OCI-M1 (cell line): Measurements from ENCODE around the gene CFAP97D2.
"Not testable (repeated sequence)": the region's sequence is repeated elsewhere in the genome, so short reads cannot be mapped to it uniquely, and the experiment has no call there.

Source experiments
- DNase-seq: peaks from one replicate; lab custom pipeline; 2025; lab: John Stamatoyannopoulos, UW

CFAP97D2 gene

DNA sequence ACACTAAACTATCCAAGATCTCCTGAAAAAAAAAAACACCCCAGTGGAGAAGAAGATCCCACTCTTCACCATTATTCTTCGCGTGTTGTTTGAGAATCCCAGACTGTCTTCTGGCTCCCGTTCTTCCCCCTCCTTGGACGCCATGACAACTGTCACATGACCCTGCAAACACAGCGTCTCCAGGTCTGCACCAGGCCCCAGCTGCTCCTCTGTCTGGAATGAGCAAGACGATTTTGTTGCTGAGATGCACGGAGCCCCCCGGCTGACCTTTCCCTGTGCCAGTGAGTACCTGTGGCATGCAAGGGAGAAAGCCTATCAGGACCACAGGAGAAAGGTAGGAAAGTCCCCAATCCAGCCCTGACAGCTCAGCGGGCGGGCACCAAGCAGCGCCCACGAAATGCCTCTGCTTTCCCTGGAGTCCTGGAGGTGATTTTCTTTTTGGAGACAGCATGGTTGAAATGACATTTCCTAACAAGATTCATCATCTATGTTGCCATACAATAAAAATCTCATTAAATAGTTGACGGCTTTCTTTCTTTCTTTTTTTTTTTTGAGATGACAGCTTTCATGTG is at the start of gene CFAP97D2:
Gene CFAP97D2 (plus strand): TSS at position 171 of the 572 bp plus-strand sequence. CDS start 74 bp downstream, at position 245.
- DNase-seq, result no peak

GRCh38 chr13:114129649-114130062 is 49.4 kb upstream of the CFAP97D2 start:
- DNase-seq, result no peak

DNA sequence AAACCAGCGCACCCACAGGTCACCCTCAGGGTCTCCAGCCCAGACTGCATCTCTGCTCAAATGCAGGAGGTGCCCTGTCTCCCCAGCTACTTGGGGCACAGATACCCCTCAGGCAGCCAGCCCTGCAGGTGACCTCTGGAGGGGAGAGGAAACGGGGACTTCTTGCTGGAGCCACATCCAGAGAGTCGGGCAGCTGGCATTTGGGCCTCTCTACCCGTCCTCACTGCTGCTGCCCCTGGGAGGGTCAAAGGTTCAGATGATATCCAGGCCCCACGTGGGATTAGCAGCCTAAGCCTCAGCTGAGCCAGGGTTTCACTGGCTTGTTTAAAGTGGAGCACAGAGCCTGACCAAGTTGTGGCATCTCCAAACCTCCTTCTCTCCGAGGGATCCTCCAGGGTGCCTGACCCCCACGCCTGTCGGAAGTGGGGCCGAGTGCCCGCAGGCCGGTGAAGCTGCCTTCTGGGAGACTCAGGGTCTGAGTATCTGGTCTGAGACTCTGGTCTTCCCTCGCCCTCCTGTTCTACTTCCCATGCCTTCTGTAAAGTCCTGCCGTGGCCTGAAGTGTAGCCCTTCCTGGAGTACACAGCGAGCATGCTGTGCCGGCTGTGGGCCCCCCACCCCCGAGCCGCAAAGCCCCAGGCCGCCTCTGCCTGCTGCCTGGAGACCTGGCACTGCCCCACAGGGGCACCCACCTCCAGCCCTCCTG is 48.8 kb upstream of the CFAP97D2 start:
- no peak for DNase-seq

DNA sequence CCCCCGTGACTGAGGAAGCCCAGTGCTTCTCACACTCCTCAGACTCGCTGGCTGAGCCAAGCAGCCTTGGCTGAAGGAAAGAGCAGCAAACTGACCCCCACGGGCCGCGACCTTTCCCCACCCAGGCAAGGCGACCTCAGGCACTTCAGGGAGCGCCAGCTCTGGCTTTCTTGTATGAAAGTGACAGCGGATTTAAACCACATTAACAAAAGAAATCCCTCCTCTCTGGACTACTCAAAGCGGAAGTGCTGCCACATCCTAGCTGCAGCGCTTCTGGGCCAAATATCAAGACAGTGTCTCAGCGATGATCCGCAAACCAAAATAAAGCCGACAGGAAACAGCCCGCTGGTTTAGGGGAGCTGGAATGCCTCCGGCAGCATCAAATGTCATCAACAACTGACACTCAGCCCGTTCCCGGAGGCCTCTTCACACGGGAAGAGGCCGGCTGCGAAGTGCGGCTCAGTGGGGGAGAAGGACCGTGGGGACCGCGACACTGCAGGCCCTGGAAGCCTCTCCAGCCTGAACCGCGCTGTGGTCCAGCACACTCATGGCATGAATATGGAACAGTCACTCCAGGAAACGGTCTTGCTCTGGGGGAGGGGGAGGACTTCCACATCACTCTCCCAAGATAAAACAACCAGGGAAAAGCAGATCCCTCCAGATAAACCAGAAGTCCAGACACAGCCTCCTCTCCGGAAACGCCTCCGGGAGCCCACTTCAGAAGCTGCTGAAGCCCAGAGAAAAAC is 48.0 kb upstream of the CFAP97D2 start:
- DNase-seq, result peak; percentile 71

GRCh38 chr13:114131583-114132418 is 47.3 kb upstream of the CFAP97D2 start:
- DNase-seq, result peak; percentile 40

GRCh38 chr13:114132419-114133121 is 46.5 kb upstream of the CFAP97D2 start, which contains the start of gene RASA3:
TSS of gene RASA3 (minus strand) at chr13:114132623. CDS start at chr13:114132489, 134 bp downstream.
- DNase-seq, result peak; percentile 82

DNA sequence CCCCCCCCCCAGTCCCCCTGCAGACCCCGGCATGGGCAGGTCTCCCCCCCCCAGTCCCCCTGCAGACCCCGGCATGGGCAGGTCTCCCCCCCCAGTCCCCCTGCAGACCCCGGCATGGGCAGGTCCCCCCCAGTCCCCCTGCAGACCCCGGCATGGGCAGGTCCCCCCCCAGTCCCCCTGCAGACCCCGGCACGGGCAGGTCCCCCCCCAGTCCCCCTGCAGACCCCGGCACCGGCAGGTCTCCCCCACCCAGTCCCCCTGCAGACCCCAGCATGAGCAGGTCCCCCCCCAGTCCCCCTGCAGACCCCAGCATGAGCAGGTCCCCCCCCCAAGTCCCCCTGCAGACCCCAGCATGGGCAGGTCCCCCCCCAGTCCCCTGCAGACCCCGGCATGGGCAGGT is 45.9 kb upstream of the CFAP97D2 start:
- DNase-seq, result not testable (repeated sequence)

DNA sequence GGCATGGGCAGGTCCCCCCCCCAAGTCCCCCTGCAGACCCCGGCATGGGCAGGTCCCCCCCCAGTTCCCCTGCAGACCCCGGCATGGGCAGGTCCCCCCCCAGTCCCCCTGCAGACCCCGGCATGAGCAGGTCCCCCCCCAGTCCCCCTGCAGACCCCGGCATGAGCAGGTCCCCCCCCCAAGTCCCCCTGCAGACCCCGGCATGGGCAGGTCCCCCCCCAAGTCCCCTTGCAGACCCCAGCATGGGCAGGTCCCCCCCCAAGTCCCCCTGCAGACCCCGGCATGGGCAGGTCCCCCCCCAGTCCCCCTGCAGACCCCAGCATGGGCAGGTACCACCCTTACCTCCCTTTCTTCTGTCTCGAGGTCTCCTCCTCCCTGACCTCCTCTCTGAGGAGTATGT is 45.5 kb upstream of the CFAP97D2 start:
- DNase-seq, result not testable (repeated sequence)

DNA sequence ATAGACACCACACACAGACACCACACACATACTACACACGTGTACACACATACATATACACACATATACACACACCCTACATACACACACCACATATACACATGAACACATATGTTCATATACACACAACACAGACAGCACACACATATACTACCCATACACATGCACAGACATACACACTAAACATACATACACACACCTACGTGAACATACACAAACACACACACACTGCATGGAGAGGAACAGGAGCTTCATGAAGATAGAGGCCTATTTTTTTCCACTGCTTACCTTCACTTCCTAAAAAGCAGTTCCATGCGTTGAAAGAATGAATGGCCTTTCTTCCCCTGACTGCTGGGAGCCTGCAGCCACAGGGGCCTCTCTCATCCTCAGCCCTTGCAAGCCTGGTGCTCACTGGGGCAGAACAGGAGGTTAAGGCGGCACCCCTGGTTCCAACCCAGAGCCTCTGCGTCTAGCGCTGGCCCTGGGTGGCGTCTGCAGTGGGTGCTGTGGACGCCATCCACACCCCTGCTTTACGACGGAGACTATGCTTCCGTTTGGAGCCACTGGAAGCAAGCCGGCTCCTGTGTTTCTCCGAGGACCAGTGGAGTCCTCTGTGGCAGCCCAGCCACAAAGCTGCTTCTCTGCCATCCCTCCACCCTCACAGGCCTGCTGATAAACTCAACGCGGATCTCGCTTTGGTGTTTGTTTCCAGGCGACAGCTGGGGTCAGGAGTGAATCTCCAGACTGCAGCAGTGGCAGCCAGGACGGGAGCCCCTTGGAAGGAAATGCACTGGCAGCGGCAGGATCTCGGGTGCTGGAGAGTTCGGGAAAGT is 44.7 kb upstream of the CFAP97D2 start:
- no peak for DNase-seq

DNA sequence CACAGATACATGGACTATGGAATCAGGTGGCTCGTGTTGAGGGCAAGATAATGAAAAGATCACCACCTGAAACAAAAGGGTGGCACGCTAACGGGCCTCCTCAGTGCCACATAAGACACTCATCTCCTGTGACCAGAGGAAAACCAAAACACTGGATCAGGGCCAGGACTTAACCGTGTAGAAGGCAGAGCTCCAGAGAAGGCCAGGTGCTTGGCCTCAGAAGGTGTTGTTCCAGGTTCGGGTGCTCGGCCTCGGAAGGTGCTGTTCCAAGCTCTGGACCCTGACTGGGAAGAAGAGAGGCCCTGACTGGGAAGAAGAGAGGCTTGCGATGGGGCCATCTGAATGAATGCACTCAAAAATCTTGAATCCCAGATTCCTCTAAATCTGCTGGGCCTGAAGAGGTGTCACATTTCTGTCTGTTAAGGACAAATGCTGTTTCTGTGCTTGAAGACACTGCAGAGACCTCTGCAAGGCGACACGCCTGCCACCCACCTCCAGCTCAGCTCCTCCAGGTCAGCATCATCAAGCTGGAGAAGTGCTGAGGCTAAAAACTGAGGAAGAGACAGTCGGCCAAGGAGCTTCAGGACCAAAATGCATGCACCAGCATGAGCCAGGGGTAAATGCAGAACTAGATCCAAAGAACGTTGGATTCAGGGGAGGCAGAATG is 44.0 kb upstream of the CFAP97D2 start:
- DNase-seq, result no peak

DNA sequence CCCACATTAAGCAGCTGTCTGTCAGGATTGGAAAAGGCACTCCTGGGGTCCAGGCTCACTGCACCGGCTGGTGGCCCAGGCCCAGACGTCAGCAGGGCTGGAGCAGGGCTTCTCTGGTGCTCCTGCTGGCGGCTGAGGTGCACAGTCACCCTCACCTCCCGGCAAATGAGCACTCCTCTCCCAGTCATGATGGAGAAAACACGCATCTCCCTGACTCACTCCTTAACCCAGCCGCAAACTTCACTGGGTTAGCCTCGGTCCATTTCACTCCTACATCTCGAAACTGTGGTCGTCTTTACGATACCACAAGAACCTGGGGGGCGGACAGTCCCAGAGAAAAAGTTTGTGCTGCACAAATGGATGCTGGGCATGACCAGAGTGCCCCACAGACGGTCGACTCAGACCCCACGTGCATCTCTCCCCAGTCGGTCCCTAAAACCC is 43.3 kb upstream of the CFAP97D2 start:
- DNase-seq, result no peak

DNA sequence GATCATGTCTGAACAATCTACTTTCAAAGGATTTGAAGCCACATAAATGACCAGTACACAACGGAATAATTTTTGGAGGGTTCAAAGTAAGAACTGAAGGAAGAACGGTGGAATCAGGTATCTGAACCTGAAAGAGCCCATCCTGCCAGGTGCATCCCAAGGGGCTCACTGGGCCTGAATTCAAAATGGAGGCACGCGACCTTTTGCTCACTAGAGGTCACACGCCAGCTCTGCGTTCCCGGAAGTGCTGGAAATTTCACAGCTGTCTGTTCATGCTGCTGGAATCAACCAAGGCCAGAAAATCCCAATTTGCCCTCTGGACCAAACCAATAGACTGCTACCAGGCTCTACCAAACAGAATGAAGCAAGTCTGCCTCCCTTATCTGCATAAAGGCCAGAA is 42.5 kb upstream of the CFAP97D2 start:
- DNase-seq, result no peak

DNA sequence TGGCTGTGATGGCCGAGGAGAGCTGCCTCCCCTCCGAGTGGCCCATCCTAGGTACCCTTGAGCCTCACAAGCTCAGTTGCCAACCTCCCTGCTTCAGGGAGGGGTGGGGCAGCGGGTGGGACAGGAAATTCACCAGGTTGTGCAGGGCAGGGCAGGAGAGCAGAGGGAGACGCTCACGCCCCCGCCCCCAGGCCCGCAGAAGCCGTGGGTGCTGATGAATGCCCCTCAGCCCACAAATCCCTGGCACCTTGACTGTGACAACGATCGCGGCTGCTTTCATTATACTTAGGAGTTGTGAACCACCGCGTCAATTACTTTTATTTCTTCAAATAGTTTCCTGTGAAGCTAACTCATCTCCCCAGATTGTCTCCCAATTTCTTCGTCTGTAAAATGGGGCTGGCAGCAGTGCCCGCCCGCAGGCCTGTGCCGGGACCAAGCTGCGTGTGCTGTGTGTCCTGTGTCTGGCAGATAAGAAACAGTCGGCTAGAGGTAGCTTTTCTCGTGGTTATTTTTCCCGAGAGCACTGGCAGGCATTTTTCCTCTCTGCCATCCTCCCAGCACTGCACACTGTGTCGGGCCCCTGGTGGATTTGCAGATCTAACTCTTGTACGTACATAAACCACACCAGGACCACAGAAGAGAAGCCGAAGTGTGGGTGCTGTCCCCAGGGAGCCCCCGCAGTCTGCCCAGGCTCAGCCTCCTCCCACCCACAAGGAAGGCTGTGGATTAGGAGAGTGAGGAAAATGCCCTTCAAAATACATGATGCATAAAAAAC is 38.7 kb upstream of the CFAP97D2 start:
- peak; percentile 49 for DNase-seq

DNA sequence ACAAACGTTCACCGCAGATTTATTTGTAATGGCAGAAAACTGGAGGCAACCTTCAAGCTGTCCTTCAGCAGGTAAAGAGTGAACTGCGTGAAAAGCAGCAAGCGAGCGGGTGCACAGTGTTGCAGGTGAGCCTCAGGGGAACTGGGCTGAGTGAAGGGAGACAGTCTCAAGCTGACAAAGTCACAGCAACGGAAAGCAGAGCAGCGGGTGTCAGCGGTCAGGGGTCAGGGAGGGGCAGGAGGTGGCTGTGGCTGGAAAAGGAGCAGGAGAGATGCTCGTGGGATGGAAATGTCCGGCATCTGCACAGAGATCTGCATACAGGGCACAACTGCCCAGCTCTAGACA is 38.2 kb upstream of the CFAP97D2 start:
- peak; percentile 29 for DNase-seq

DNA sequence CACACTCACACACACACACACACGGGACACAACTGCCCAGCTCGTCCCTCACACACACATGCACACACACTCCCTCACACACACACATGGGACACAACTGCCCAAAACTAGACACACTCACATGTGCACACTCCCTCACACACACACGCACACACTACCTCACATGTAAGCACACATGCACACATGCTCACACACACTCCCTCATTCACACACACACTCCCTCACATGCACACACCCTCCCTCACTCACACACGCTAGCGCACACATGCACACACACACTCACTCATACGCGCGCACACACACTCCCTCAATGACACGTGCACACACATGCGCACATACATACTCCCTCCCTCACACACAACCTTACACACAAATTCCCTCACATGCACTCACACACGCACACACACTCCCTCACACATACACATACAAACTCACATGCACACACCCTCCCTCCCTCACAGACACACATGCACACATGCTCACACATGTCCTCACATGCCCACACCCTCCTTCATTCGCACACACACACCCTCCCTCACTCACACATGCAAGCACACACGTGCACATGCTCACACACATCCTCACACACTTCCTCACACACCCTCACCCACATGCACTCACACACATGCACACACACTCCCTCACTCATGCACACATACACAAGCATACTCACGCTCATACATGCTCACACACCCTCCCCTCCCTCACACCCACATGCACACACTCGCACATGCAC is 37.6 kb upstream of the CFAP97D2 start:
- DNase-seq, result no peak

GRCh38 chr13:114142137-114142550 is 36.9 kb upstream of the CFAP97D2 start:
- no peak for DNase-seq

- no peak for DNase-seq
Observed at GRCh38 chr13:114142640-114143490, 36.2 kb upstream of the CFAP97D2 start.
